Measurements from ENCODE around the gene ABCG5.

Gene ABCG5

GRCh38 chr2:43766006-43766405, 72.6 kb downstream of the ABCG5 start:
- peaks cover 0 to 11% (median 0%) of the 10 kb centered on the region in 4 donors for H3K4me1 ChIP-seq
- no peak for DNase-seq
- TF ChIP-seq CTCF (IDR thresholded peaks at IDR 0.05), result no peak
- no peak overlapping the region for H3K27ac ChIP-seq
- peaks cover 0 to 20% (median 12%) of the 10 kb centered on the region in 3 donors for H3K36me3 ChIP-seq
- no peak overlapping the region for H3K4me3 ChIP-seq
- intact Hi-C loops (cut with DNase I; ENCODE audit: low total_unique reads), result loop anchor here (10.0 kb wide), 1 partner anchor 151 kb away; no protein-coding TSS in a partner anchor
- no peaks in the 10 kb centered on the region for H3K27me3 ChIP-seq
- H3K9me3 ChIP-seq, result no peaks in the 10 kb centered on the region

- Histone ChIP-seq H3K27ac (peak overlapping the region; percentile 9 to 40), H3K27me3 (no peaks in the 10 kb centered on the region), H3K4me1 (peaks cover 0 to 16% (median 0%) of the 10 kb centered on the region in 4 donors), H3K9me3 (no peaks in the 10 kb centered on the region), H3K4me3 (no peak overlapping the region), H3K36me3 (peaks cover 0 to 20% (median 12%) of the 10 kb centered on the region in 3 donors)
- intact Hi-C loops (cut with DNase I; ENCODE audit: low total_unique reads), result loop anchor here (10.0 kb wide), 1 partner anchor 149 kb away; no protein-coding TSS in a partner anchor
- no peak for DNase-seq
- TF ChIP-seq CTCF (IDR thresholded peaks at IDR 0.05), result no peak
Measured at GRCh38 chr2:43764086-43764705, 74.4 kb downstream of the ABCG5 start.

DNA sequence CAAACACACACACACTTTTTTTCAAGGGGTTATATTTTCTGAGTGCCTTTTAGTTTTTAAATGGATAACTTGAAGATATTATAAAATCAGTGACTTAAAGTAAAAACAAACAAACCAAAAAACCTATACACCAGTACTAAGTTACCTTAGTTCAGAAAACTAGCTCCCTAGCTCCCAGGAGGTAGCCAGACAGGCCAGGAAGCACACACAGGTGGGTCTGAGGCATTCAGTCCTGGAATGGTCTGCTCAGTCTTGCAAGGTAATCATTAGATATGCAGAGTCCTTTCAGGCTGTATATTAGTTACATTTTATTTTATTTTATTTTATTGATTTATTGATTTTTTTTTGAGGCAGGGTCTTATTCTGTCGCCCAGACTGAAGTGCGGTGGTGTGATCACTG, 75.5 kb downstream of the ABCG5 start:
- no peaks in the 10 kb centered on the region for H3K27me3 ChIP-seq
- H3K27ac ChIP-seq, result no peak overlapping the region
- H3K36me3 ChIP-seq, result peaks cover 0 to 20% (median 12%) of the 10 kb centered on the region in 3 donors
- no peak for TF ChIP-seq CTCF (IDR thresholded peaks at IDR 0.05)
- no peak overlapping the region for H3K4me3 ChIP-seq
- H3K4me1 ChIP-seq, result peaks cover 0 to 28% (median 0%) of the 10 kb centered on the region in 4 donors
- no peak for DNase-seq
- intact Hi-C loops (cut with DNase I; ENCODE audit: low total_unique reads), result loop anchor here (10.0 kb wide), 1 partner anchor 148 kb away; no protein-coding TSS in a partner anchor
- no peaks in the 10 kb centered on the region for H3K9me3 ChIP-seq
